Measurements from ENCODE around the gene ZNF678. TPM values are rescaled to one million over a fixed set of nuclear protein-coding genes. Genes with fewer than 3 reads are reported as not detected.

The ZNF678 gene
- polyA plus RNA-seq, 2 of the 4 experiments (the other 2 are of a cell fraction): 3.5 to 6.9 TPM

- TF ChIP-seq E2F6 (IDR thresholded peaks at IDR 0.05; ENCODE audit: borderline replicate concordance, low read depth) (no peak), RCOR1 (IDR thresholded peaks at IDR 0.05; ENCODE audit: low read depth, low read length) (no peak), KDM5A (IDR thresholded peaks at IDR 0.05) (no peak), ZSCAN20 (CRISPR knock-in tag; IDR thresholded peaks at IDR 0.05) (no peak), GATA3 (IDR thresholded peaks at IDR 0.05; ENCODE audit: borderline replicate concordance) (no peak), EHMT2 (IDR thresholded peaks at IDR 0.05; ENCODE audit: low read depth) (no peak), ATOH8 (CRISPR knock-in tag; IDR thresholded peaks at IDR 0.05; ENCODE audit: low read depth) (no peak), ESRRA (IDR thresholded peaks at IDR 0.05; ENCODE audit: borderline replicate concordance, low read length) (no peak), HES2 (IDR thresholded peaks at IDR 0.05) (no peak)
- ChIA-PET CTCF (interaction anchor here (0.7 kb wide), 1 partner anchor 281 kb away, joined by 4 read pairs; no protein-coding TSS in a partner anchor), POLR2A (no interaction called here)
- FAIRE-seq (no peak), ATAC-seq (no peak), DNase-seq (ENCODE audit: low read depth in 1 of 2, low spot score in 1 of 2) (no peak)
- Histone ChIP-seq H3K4me1 (no peaks in the 10 kb centered on the region), H3K27ac (no peak overlapping the region), H3K4me2 (no peak overlapping the region), H3K9me3 (peaks cover 44% of the 10 kb centered on the region), H3K4me3 (no peak overlapping the region)
- 78% methylated on average over 13 of the region's 13 CpGs for WGBS (ENCODE audit: missing lambda C conversion rate)
Observed at GRCh38 chr1:227632325-227632724, 69.0 kb downstream of the ZNF678 start.

- FAIRE-seq (no peak), DNase-seq (ENCODE audit: low read depth in 1 of 2, low spot score in 1 of 2) (no peak), ATAC-seq (no peak)
- Histone ChIP-seq H3K9me3 (peaks cover 70% of the 10 kb centered on the region), H3K27ac (no peak overlapping the region), H3K4me3 (no peak overlapping the region), H3K4me2 (no peak overlapping the region), H3K4me1 (no peaks in the 10 kb centered on the region)
- no peak for TF ChIP-seq HOXB5 (CRISPR knock-in tag; IDR thresholded peaks at IDR 0.05)
- TF ChIP-seq EHF (CRISPR knock-in tag; IDR thresholded peaks at IDR 0.05): no peak
- no peak for TF ChIP-seq SMC3 (IDR thresholded peaks at IDR 0.05)
- TF ChIP-seq CBX8 (IDR thresholded peaks at IDR 0.05): no peak
- no peak for TF ChIP-seq FOSB (CRISPR knock-in tag; IDR thresholded peaks at IDR 0.05)
- no peak for TF ChIP-seq MAZ (IDR thresholded peaks at IDR 0.05; ENCODE audit: borderline replicate concordance, low read depth, low read length)
- WGBS (ENCODE audit: missing lambda C conversion rate): 92% methylated on average over 9 of the region's 9 CpGs
- CTCF ChIA-PET: no interaction called here
- POLR2A ChIA-PET: no interaction called here
Observed at GRCh38 chr1:227635596-227635995, 72.2 kb downstream of the ZNF678 start.

GRCh38 chr1:227654431-227654830 is 91.1 kb downstream of the ZNF678 start:
- no peak for DNase-seq (ENCODE audit: low read depth in 1 of 2, low spot score in 1 of 2)
- TF ChIP-seq USF2 (IDR thresholded peaks at IDR 0.05): no peak
- no peak for TF ChIP-seq MAFK (IDR thresholded peaks at IDR 0.05; ENCODE audit: partially characterized antibody)
- peak; percentile 1; the same call in 1 of the 2 replicates for TF ChIP-seq GATA3 (IDR thresholded peaks at IDR 0.05; ENCODE audit: borderline replicate concordance)

More at GRCh38 chr1:227654431-227654830, 91.1 kb downstream of the ZNF678 start:
- Histone ChIP-seq H3K27ac (no peak overlapping the region), H3K4me3 (no peak overlapping the region), H3K9me3 (peaks cover 94% of the 10 kb centered on the region), H3K4me2 (no peak overlapping the region), H3K4me1 (no peaks in the 10 kb centered on the region)
- whole genome bisulfite sequencing (ENCODE audit: missing lambda C conversion rate): 83% methylated on average over 2 of the region's 2 CpGs
- CTCF ChIA-PET: interaction anchor here (0.8 kb wide), 1 partner anchor 11 kb away, joined by 3 read pairs; no protein-coding TSS in a partner anchor
- FAIRE-seq (peak; percentile 13), ATAC-seq (no peak)
- POLR2A ChIA-PET: no interaction called here
